Testis (tissue), 3 donors: ENCODE data around the gene AHCYL2. TPM values are rescaled to one million over a fixed set of nuclear protein-coding genes. Genes with fewer than 3 reads are reported as not detected.

Experiments
- DNase-seq: peaks from one replicate; pipeline ENCODE4 v3.0.0-alpha.2; 2019
- H3K27ac ChIP-seq, 2 donors: fragments of 200-600 bp; sonication (generic); one replicate each; pipeline ENCODE4 v1.5.1; 2019
- H3K27me3 ChIP-seq: fragments of 200-600 bp; sonication (generic); one replicate; pipeline ENCODE4 v1.5.1; 2019
- H3K36me3 ChIP-seq: fragments of 200-600 bp; sonication (generic); one replicate; pipeline ENCODE4 v1.5.1; 2017; ENCODE audit warnings: low read depth; ENCODE audit errors: missing control alignments
- H3K4me1 ChIP-seq: fragments of 200-600 bp; sonication (generic); one replicate; pipeline ENCODE4 v1.5.1; 2019
- H3K4me3 ChIP-seq, 2 donors: fragments of 200-600 bp; sonication (generic); one replicate each; pipeline ENCODE4 v1.5.1; 2017 to 2019
- H3K9me3 ChIP-seq: fragments of 200-600 bp; sonication (generic); one replicate; pipeline ENCODE4 v1.5.1; 2017
- POLR2A ChIP-seq: fragments of 450-650 bp; IDR thresholded peaks from one replicate; pipeline ENCODE4 v1.6.1; 2017; ENCODE audit warnings: antibody characterized with exemption, mild to moderate bottlenecking, moderate library complexity
- WGBS, 2 donors: methylation state at CpG; one replicate each; pipeline ENCODE4 v1.1.5; 2018; 5-methylcytosine and 5-hydroxymethylcytosine counted together
- intact Hi-C: fragments of 100-400 bp; cut with DNase I; formaldehyde crosslinking; loops from one replicate; pipeline ENCODE4 v1.15.1; 2023; ENCODE audit warnings: low total_unique reads
- polyA plus RNA-seq: library from polyadenylated mRNA; stranded (reverse); fragments of 350-450 nt; fragmentation: Illumina TruSeq; extraction: RNeasy Lipid Tissue Mini Kit (QIAGEN cat#74804); gene quantifications from one replicate; pipeline ENCODE4 v1.2.3, GENCODE V29; 2014; ENCODE audit warnings: low read depth, low replicate concordance; ENCODE audit not compliant: insufficient read depth
- total RNA-seq, 2 donors: library from RNA; depleted of rRNA; stranded (reverse); fragments of >200 nt; gene quantifications; one replicate each; pipeline ENCODE4 v1.2.3, GENCODE V29; 2016
- TF ChIP-seq, protein P1 (sequence below), 3 experiments: fragments of 450-650 bp in 2 of 3; fragments of 200-600 bp in 1 of 3; sonication (generic) in 1 of 3; IDR thresholded peaks; one replicate each; pipeline ENCODE4 v1.5.1; 2016 to 2019; ENCODE audit warnings: antibody characterized with exemption in 3 of 3, mild to moderate bottlenecking in 2 of 3, moderate library complexity in 1 of 3

The AHCYL2 gene
- total and polyA plus RNA-seq, 3 donors from 2014 or later: 26.4 to 61.3 (median 46.1) TPM

DNA sequence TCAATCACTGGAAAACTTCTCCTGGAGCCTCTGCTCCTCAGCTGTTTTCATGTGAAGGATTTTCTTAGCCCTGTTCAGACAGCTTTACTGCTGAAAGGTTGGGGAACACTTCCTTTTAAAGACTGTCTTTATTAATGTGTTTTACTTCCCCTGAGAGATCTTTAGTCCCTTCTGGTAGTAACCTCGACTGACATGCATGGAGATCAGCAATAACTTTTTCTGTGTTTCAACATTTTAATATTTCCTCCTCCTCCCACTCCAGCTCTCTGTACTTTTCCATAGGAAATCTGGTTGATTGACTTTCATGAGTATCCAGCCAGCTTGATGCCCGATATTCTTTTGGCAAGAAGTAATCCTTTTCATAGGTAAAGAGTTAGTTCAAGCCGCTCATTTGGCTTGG is 146.7 kb downstream of the AHCYL2 start:
- Histone ChIP-seq H3K27me3 (no peaks in the 10 kb centered on the region), H3K4me3 (no peak overlapping the region), H3K4me1 (peaks cover 5% of the 10 kb centered on the region), H3K27ac (no peak overlapping the region), H3K36me3 (no peaks in the 10 kb centered on the region), H3K9me3 (no peaks in the 10 kb centered on the region)
- WGBS, 2 donors: 84 to 86% methylated on average over 3 of the region's 3 CpGs
- intact Hi-C loops: no loop called here
- no peak for TF ChIP-seq POLR2A
- TF ChIP-seq, protein P1, sequence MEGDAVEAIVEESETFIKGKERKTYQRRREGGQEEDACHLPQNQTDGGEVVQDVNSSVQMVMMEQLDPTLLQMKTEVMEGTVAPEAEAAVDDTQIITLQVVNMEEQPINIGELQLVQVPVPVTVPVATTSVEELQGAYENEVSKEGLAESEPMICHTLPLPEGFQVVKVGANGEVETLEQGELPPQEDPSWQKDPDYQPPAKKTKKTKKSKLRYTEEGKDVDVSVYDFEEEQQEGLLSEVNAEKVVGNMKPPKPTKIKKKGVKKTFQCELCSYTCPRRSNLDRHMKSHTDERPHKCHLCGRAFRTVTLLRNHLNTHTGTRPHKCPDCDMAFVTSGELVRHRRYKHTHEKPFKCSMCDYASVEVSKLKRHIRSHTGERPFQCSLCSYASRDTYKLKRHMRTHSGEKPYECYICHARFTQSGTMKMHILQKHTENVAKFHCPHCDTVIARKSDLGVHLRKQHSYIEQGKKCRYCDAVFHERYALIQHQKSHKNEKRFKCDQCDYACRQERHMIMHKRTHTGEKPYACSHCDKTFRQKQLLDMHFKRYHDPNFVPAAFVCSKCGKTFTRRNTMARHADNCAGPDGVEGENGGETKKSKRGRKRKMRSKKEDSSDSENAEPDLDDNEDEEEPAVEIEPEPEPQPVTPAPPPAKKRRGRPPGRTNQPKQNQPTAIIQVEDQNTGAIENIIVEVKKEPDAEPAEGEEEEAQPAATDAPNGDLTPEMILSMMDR (IDR thresholded peaks at IDR 0.05): no peak
- DNase-seq: no peak

DNA sequence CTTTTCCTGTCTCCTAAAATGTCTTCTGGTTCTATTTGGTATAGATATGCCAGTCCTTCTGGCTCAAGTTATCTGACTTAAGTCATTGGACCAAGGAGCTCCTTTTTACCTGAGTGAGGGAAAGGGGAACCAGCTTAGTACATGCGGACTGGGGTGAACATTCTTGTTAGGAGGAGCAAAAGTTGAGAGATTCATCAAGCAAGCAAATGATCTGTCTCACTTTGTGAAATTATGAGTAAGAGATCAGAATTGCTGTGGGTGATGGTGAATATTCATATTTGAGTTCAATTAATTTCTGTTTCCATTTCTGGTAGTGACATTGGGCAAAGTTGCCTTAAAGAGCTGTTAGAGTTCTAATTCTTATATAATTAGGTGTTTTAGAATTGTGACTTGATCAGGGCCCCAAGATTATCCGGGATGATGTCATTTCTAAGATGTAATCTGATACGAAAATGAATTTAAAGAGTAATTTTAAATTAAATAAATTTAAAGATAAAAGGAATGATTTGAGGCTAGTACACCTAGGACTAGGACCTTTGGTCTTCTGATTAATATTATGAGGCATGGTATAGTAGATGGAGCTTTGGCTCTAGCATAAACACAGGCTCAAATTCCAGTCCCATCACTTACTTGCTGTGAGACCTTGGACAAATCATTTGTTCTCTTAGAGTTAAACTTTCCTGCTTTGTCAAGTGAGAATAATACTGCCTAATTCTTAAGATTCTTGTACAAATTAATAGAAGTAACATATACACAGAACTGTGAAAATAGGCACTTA is 149.0 kb downstream of the AHCYL2 start:
- no peak overlapping the region for H3K27ac ChIP-seq
- intact Hi-C loops: no loop called here
- no peaks in the 10 kb centered on the region for H3K27me3 ChIP-seq
- WGBS, 2 donors: 94 to 98% methylated on average over 3 of the region's 3 CpGs
- DNase-seq: no peak
- no peaks in the 10 kb centered on the region for H3K4me1 ChIP-seq
- no peaks in the 10 kb centered on the region for H3K36me3 ChIP-seq
- TF ChIP-seq, protein P1 (IDR thresholded peaks at IDR 0.05): no peak
- no peak for TF ChIP-seq POLR2A
- H3K4me3 ChIP-seq: no peak overlapping the region
- H3K9me3 ChIP-seq: no peaks in the 10 kb centered on the region

GRCh38 chr7:129375141-129375938 is 150.5 kb downstream of the AHCYL2 start:
- Histone ChIP-seq H3K4me1 (no peaks in the 10 kb centered on the region), H3K36me3 (no peaks in the 10 kb centered on the region), H3K9me3 (no peaks in the 10 kb centered on the region), H3K27ac (no peak overlapping the region), H3K4me3 (no peak overlapping the region), H3K27me3 (no peaks in the 10 kb centered on the region)
- DNase-seq: no peak
- WGBS, 2 donors: 88% methylated on average over 2 of the region's 2 CpGs
- TF ChIP-seq, protein P1 (IDR thresholded peaks at IDR 0.05): no peak
- no peak for TF ChIP-seq POLR2A
- intact Hi-C loops: no loop called here

DNA sequence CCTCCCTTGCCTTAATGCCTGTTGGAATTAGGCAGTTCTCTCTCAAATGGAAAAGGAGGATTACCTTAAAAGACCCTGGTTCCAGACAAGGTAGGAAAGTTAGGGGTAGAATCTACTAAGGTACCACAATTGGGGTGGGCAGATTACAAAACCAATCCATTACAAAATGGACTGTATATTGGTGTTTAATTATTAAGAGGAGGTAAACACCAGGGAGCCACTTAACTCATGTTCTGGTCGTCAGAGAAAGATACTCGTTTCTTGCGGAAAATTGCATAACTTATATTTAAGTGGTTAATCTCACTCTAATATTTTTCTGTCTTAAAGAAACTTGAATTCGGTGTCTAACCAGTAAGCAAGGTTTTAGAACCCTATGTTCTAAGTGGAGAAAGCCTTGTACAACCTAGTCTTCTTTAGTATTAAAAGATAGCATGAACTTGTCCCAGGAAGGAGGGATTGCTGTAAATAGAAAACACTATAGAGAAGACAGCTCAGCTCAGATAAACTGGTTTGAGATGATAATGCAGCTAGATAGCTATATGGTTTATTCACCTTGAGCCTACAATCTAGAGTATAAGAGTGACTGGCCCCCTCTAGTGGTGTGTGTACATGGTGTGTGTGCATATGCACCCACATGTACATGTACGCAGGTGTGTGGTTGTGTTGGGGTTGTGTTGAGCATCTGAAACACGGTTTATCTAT is 151.4 kb downstream of the AHCYL2 start:
- Histone ChIP-seq H3K4me1 (no peaks in the 10 kb centered on the region), H3K36me3 (no peaks in the 10 kb centered on the region), H3K9me3 (no peaks in the 10 kb centered on the region), H3K4me3 (no peak overlapping the region), H3K27ac (no peak overlapping the region), H3K27me3 (no peaks in the 10 kb centered on the region)
- WGBS, 2 donors: 86 to 91% methylated on average over 5 to 6 of the region's 6 CpGs
- DNase-seq: peak; percentile 36
- intact Hi-C loops: no loop called here
- TF ChIP-seq, protein P1 (IDR thresholded peaks at IDR 0.05): peak in 2 of 3 experiments; percentile 14 to 42
- TF ChIP-seq POLR2A: no peak
